PFSK-1 (cell line): ENCODE results near the gene NR1H3.

Experiments used
- FOXP2 ChIP-seq: optimal IDR thresholded peaks from 2 replicates; pipeline ENCODE3; 2011; ENCODE audit warnings: borderline replicate concordance, control low read depth, inconsistent platforms; ENCODE audit not compliant: insufficient read depth; ENCODE audit errors: extremely low read length, extremely low read depth
- POLR2AphosphoS5 ChIP-seq: IDR thresholded peaks from 2 replicates; pipeline ENCODE4 v1.6.1; 2012; ENCODE audit warnings: low read depth, mild to moderate bottlenecking, control low read depth, low read length, moderate library complexity
- SIN3A ChIP-seq: IDR thresholded peaks from 2 replicates; pipeline ENCODE4 v1.6.1; 2012; ENCODE audit warnings: mild to moderate bottlenecking, low read length, moderate library complexity, borderline replicate concordance; ENCODE audit not compliant: insufficient read depth
- TAF1 ChIP-seq: IDR thresholded peaks from 2 replicates; pipeline ENCODE4 v1.6.1; 2012; ENCODE audit warnings: low read length, control low read depth, borderline replicate concordance; ENCODE audit not compliant: insufficient read depth
- TF ChIP-seq, protein P1 (sequence below), 2 experiments: IDR thresholded peaks; 2 replicates each; pipeline versions ENCODE4 v1.6.1 to v1.8.0; 2011 to 2012; ENCODE audit warnings: low read depth in 2 of 2, low read length in 2 of 2, control low read depth in 1 of 2, inconsistent platforms in 1 of 2, mild to moderate bottlenecking in 1 of 2, moderate library complexity in 1 of 2; ENCODE audit not compliant: insufficient read depth in 1 of 2

The NR1H3 gene

GRCh38 chr11:47271328-47271727, 13.5 kb downstream of the NR1H3 start:
- TF ChIP-seq FOXP2: no peak
- TF ChIP-seq SIN3A: no peak

GRCh38 chr11:47271961-47272661, 14.3 kb downstream of the NR1H3 start:
- TF ChIP-seq TAF1 (no peak), POLR2AphosphoS5 (no peak)

DNA sequence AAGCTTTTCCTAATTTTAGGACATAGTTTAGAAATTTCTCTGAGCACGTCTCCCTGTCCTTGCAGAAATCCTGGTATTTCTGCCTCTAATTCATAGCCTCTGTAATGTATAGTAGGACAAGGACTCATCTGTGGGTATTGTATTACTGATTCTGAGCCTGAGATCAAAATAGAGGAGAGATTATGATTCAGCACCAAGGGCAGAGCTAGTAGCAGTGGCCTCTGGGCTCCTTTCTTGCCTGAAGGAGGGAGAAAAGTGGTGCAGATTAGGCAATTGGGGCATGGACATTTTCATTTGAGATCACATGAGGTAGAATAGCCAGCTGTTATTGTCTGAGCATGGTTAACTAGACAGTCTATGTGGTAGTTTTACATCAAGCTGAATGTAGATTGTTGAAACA, 14.9 kb downstream of the NR1H3 start:
- TF ChIP-seq POLR2AphosphoS5 (no peak), TAF1 (no peak), SIN3A (0 out of 2 replicates have a peak, but pooled peaks have one; percentile 40)
- TF ChIP-seq, protein P1, sequence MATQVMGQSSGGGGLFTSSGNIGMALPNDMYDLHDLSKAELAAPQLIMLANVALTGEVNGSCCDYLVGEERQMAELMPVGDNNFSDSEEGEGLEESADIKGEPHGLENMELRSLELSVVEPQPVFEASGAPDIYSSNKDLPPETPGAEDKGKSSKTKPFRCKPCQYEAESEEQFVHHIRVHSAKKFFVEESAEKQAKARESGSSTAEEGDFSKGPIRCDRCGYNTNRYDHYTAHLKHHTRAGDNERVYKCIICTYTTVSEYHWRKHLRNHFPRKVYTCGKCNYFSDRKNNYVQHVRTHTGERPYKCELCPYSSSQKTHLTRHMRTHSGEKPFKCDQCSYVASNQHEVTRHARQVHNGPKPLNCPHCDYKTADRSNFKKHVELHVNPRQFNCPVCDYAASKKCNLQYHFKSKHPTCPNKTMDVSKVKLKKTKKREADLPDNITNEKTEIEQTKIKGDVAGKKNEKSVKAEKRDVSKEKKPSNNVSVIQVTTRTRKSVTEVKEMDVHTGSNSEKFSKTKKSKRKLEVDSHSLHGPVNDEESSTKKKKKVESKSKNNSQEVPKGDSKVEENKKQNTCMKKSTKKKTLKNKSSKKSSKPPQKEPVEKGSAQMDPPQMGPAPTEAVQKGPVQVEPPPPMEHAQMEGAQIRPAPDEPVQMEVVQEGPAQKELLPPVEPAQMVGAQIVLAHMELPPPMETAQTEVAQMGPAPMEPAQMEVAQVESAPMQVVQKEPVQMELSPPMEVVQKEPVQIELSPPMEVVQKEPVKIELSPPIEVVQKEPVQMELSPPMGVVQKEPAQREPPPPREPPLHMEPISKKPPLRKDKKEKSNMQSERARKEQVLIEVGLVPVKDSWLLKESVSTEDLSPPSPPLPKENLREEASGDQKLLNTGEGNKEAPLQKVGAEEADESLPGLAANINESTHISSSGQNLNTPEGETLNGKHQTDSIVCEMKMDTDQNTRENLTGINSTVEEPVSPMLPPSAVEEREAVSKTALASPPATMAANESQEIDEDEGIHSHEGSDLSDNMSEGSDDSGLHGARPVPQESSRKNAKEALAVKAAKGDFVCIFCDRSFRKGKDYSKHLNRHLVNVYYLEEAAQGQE (IDR thresholded peaks at IDR 0.05; ENCODE audit: insufficient read depth in 1 of 2, low read depth in 2 of 2, low read length in 2 of 2): peak; percentile 82 to 94

GRCh38 chr11:47274495-47275235, 16.9 kb downstream of the NR1H3 start:
- TF ChIP-seq, protein P1 (IDR thresholded peaks at IDR 0.05; ENCODE audit: insufficient read depth in 1 of 2, low read depth in 2 of 2, low read length in 2 of 2): no peak
- TF ChIP-seq POLR2AphosphoS5 (no peak), SIN3A (no peak), FOXP2 (no peak), TAF1 (no peak)

DNA sequence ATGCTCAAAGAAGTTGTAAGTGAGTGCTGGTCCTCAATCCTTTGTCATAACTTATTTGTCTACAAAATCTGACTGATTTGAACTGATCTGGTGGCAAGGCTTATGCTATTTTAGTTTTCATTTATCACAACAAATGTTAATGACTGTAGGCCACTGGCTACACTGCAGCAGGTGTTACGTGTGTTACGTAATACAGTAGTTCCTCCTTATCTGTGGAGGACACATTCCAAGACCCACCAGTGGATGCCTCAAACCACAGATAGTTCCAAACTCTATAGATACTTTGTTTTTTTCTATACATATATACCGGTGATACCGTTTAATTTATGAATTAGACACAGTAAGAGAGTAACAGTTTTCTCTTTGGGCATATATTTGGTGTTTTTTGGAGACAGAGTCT, 19.1 kb downstream of the NR1H3 start:
- TF ChIP-seq TAF1 (no peak), POLR2AphosphoS5 (no peak)

- TF ChIP-seq, protein P1 (IDR thresholded peaks at IDR 0.05; ENCODE audit: insufficient read depth in 1 of 2, low read depth in 2 of 2, low read length in 2 of 2): no peak
These were observed 20.3 kb downstream of the NR1H3 start for GRCh38 chr11:47278058-47278457.

- TF ChIP-seq POLR2AphosphoS5 (no peak), FOXP2 (no peak), SIN3A (no peak), TAF1 (no peak)
- TF ChIP-seq, protein P1 (IDR thresholded peaks at IDR 0.05; ENCODE audit: insufficient read depth in 1 of 2, low read depth in 2 of 2, low read length in 2 of 2): no peak
These were observed 21.0 kb downstream of the NR1H3 start for GRCh38 chr11:47278769-47279168.
